ENCODE measurements around the gene LRP10. TPM values are rescaled to one million over a fixed set of nuclear protein-coding genes. Genes with fewer than 3 reads are reported as not detected.

The LRP10 gene
- polyA plus RNA-seq, 1 donor from 2014 or later, result 0.22 TPM

- Histone ChIP-seq H3K9ac (ENCODE audit: low read length) (no peak overlapping the region), H2AFZ (ENCODE audit: low read depth, low read length) (no peak overlapping the region), H3K4me2 (ENCODE audit: low read length) (no peak overlapping the region), H3F3A (ENCODE audit: insufficient read depth, low read length, poor library complexity, severe bottlenecking) (no peaks in the 10 kb centered on the region), H3K79me2 (replicated peaks; ENCODE audit: insufficient read depth, low read length) (no peaks in the 10 kb centered on the region), H3K9me2 (ENCODE audit: insufficient read depth, low read length) (no peaks in the 10 kb centered on the region), H3K27me3 (ENCODE audit: insufficient read depth, low read depth, low read length) (peaks cover 37% of the 10 kb centered on the region), H3K4me3 (ENCODE audit: low read length) (no peak overlapping the region), H3K36me3 (ENCODE audit: insufficient read depth, low read length) (peaks cover 5% of the 10 kb centered on the region), H3K27ac (ENCODE audit: low read length) (no peak overlapping the region), H3K9me3 (ENCODE audit: low read length) (no peaks in the 10 kb centered on the region), H4K20me1 (ENCODE audit: insufficient read depth) (no peaks in the 10 kb centered on the region)
- TF ChIP-seq EZH2 (IDR thresholded peaks at IDR 0.05; ENCODE audit: borderline replicate concordance, insufficient read depth, low read length, poor library complexity, severe bottlenecking) (peak; percentile 81), RAD21 (conservative IDR thresholded peaks at IDR 0.05) (no peak), CTCF (IDR thresholded peaks at IDR 0.05; ENCODE audit: poor library complexity, severe bottlenecking) (no peak), SMC3 (conservative IDR thresholded peaks at IDR 0.05; ENCODE audit: poor library complexity) (no peak), TAF1 (IDR thresholded peaks at IDR 0.05; ENCODE audit: low read depth) (no peak)
Observed at GRCh38 chr14:22837114-22837749, 34.3 kb upstream of the LRP10 start.

- Histone ChIP-seq H3K79me2 (replicated peaks; ENCODE audit: insufficient read depth, low read length) (no peaks in the 10 kb centered on the region), H3K27ac (ENCODE audit: low read length) (no peak overlapping the region), H3K36me3 (ENCODE audit: insufficient read depth, low read length) (peaks cover 5% of the 10 kb centered on the region), H3K4me2 (ENCODE audit: low read length) (no peak overlapping the region), H4K20me1 (ENCODE audit: insufficient read depth) (no peaks in the 10 kb centered on the region), H3K9me3 (ENCODE audit: low read length) (no peaks in the 10 kb centered on the region), H3K9me2 (ENCODE audit: insufficient read depth, low read length) (no peaks in the 10 kb centered on the region), H2AFZ (ENCODE audit: low read depth, low read length) (no peak overlapping the region), H3F3A (ENCODE audit: insufficient read depth, low read length, poor library complexity, severe bottlenecking) (no peaks in the 10 kb centered on the region), H3K4me3 (ENCODE audit: low read length) (no peak overlapping the region), H3K9ac (ENCODE audit: low read length) (no peak overlapping the region), H3K27me3 (ENCODE audit: insufficient read depth, low read depth, low read length) (peaks cover 37% of the 10 kb centered on the region)
- TF ChIP-seq EP300 (conservative IDR thresholded peaks at IDR 0.05; ENCODE audit: poor library complexity, severe bottlenecking) (no peak), EZH2 (IDR thresholded peaks at IDR 0.05; ENCODE audit: borderline replicate concordance, insufficient read depth, low read length, poor library complexity, severe bottlenecking) (no peak), SMC3 (conservative IDR thresholded peaks at IDR 0.05; ENCODE audit: poor library complexity) (no peak), MXI1 (conservative IDR thresholded peaks at IDR 0.05; ENCODE audit: poor library complexity, severe bottlenecking) (no peak), REST (IDR thresholded peaks at IDR 0.05; ENCODE audit: borderline replicate concordance) (no peak)
Observed at GRCh38 chr14:22837750-22838538, 33.6 kb upstream of the LRP10 start.

Measured in neural cell (in vitro differentiated cells).